ENCODE results near the gene RAB25.

RAB25 gene

GRCh38 chr1:156060937-156061636, at the start of gene RAB25:
Gene RAB25, plus strand, starts transcription at chr1:156061160. Its CDS starts 241 bp downstream, at chr1:156061401.
- Histone ChIP-seq H3K9me3 (ENCODE audit: control insufficient read depth, insufficient read depth, low read length) (no peaks in the 10 kb centered on the region), H3K4me3 (ENCODE audit: low read depth, low read length) (peak within 1 kb of the TSS; percentile 65), H3K27me3 (ENCODE audit: control insufficient read depth, insufficient read depth, low read length) (peaks cover 12% of the 10 kb centered on the region), H3K4me1 (ENCODE audit: control insufficient read depth, insufficient read depth, low read length) (peaks cover 9% of the 10 kb centered on the region), H3K36me3 (ENCODE audit: control insufficient read depth, insufficient read depth, low read length) (no peaks in the 10 kb centered on the region), H3K9ac (ENCODE audit: low read depth, low read length) (peak within 1 kb of the TSS; percentile 41)

- Histone ChIP-seq H3K27me3 (ENCODE audit: control insufficient read depth, insufficient read depth, low read length) (no peaks in the 10 kb centered on the region), H3K4me3 (ENCODE audit: low read depth, low read length) (no peak overlapping the region), H3K36me3 (ENCODE audit: control insufficient read depth, insufficient read depth, low read length) (peaks cover 36% of the 10 kb centered on the region), H3K9me3 (ENCODE audit: control insufficient read depth, insufficient read depth, low read length) (no peaks in the 10 kb centered on the region), H3K4me1 (ENCODE audit: control insufficient read depth, insufficient read depth, low read length) (no peaks in the 10 kb centered on the region), H3K9ac (ENCODE audit: low read depth, low read length) (no peak overlapping the region)
These were observed 48.7 kb upstream of the RAB25 start for GRCh38 chr1:156012051-156012817.

- no peaks in the 10 kb centered on the region for H3K4me1 ChIP-seq (ENCODE audit: control insufficient read depth, insufficient read depth, low read length)
- no peaks in the 10 kb centered on the region for H3K27me3 ChIP-seq (ENCODE audit: control insufficient read depth, insufficient read depth, low read length)
- H3K9ac ChIP-seq (ENCODE audit: low read depth, low read length) = no peak overlapping the region
- peaks cover 34% of the 10 kb centered on the region for H3K36me3 ChIP-seq (ENCODE audit: control insufficient read depth, insufficient read depth, low read length)
- no peak overlapping the region for H3K4me3 ChIP-seq (ENCODE audit: low read depth, low read length)
- no peaks in the 10 kb centered on the region for H3K9me3 ChIP-seq (ENCODE audit: control insufficient read depth, insufficient read depth, low read length)
These were observed 46.1 kb upstream of the RAB25 start for GRCh38 chr1:156014829-156015228.

- Histone ChIP-seq H3K4me1 (ENCODE audit: control insufficient read depth, insufficient read depth, low read length) (peaks cover 3% of the 10 kb centered on the region), H3K27me3 (ENCODE audit: control insufficient read depth, insufficient read depth, low read length) (peaks cover 9% of the 10 kb centered on the region), H3K9me3 (ENCODE audit: control insufficient read depth, insufficient read depth, low read length) (no peaks in the 10 kb centered on the region), H3K36me3 (ENCODE audit: control insufficient read depth, insufficient read depth, low read length) (peaks cover 11% of the 10 kb centered on the region), H3K9ac (ENCODE audit: low read depth, low read length) (peak overlapping the region; percentile 32), H3K4me3 (ENCODE audit: low read depth, low read length) (peak overlapping the region; percentile 89)
These were observed 41.0 kb upstream of the RAB25 start for GRCh38 chr1:156019946-156020292.

GRCh38 chr1:156020293-156021092, 40.5 kb upstream of the RAB25 start, which contains the start of gene SSR2:
Gene SSR2, minus strand, starts transcription at chr1:156020951. Its CDS starts 784 bp downstream, at chr1:156020167.
- Histone ChIP-seq H3K36me3 (ENCODE audit: control insufficient read depth, insufficient read depth, low read length) (peaks cover 9% of the 10 kb centered on the region), H3K4me3 (ENCODE audit: low read depth, low read length) (peak within 1 kb of the TSS; percentile 89), H3K9ac (ENCODE audit: low read depth, low read length) (peak within 1 kb of the TSS; percentile 32), H3K4me1 (ENCODE audit: control insufficient read depth, insufficient read depth, low read length) (peaks cover 3% of the 10 kb centered on the region), H3K9me3 (ENCODE audit: control insufficient read depth, insufficient read depth, low read length) (no peaks in the 10 kb centered on the region), H3K27me3 (ENCODE audit: control insufficient read depth, insufficient read depth, low read length) (peaks cover 9% of the 10 kb centered on the region)

GRCh38 chr1:156021093-156021428, 39.9 kb upstream of the RAB25 start:
- Histone ChIP-seq H3K27me3 (ENCODE audit: control insufficient read depth, insufficient read depth, low read length) (peaks cover 9% of the 10 kb centered on the region), H3K9ac (ENCODE audit: low read depth, low read length) (no peak overlapping the region), H3K36me3 (ENCODE audit: control insufficient read depth, insufficient read depth, low read length) (peaks cover 9% of the 10 kb centered on the region), H3K4me1 (ENCODE audit: control insufficient read depth, insufficient read depth, low read length) (peaks cover 4% of the 10 kb centered on the region), H3K4me3 (ENCODE audit: low read depth, low read length) (peak overlapping the region; percentile 89), H3K9me3 (ENCODE audit: control insufficient read depth, insufficient read depth, low read length) (no peaks in the 10 kb centered on the region)

GRCh38 chr1:156021954-156022353, 39.0 kb upstream of the RAB25 start:
- peaks cover 9% of the 10 kb centered on the region for H3K36me3 ChIP-seq (ENCODE audit: control insufficient read depth, insufficient read depth, low read length)
- no peak overlapping the region for H3K4me3 ChIP-seq (ENCODE audit: low read depth, low read length)
- H3K9ac ChIP-seq (ENCODE audit: low read depth, low read length) = no peak overlapping the region
- peaks cover 9% of the 10 kb centered on the region for H3K27me3 ChIP-seq (ENCODE audit: control insufficient read depth, insufficient read depth, low read length)
- no peaks in the 10 kb centered on the region for H3K9me3 ChIP-seq (ENCODE audit: control insufficient read depth, insufficient read depth, low read length)
- H3K4me1 ChIP-seq (ENCODE audit: control insufficient read depth, insufficient read depth, low read length) = peaks cover 5% of the 10 kb centered on the region

- H3K36me3 ChIP-seq (ENCODE audit: control insufficient read depth, insufficient read depth, low read length) = no peaks in the 10 kb centered on the region
- H3K4me1 ChIP-seq (ENCODE audit: control insufficient read depth, insufficient read depth, low read length) = peaks cover 5% of the 10 kb centered on the region
- H3K4me3 ChIP-seq (ENCODE audit: low read depth, low read length) = no peak overlapping the region
- no peaks in the 10 kb centered on the region for H3K9me3 ChIP-seq (ENCODE audit: control insufficient read depth, insufficient read depth, low read length)
- H3K27me3 ChIP-seq (ENCODE audit: control insufficient read depth, insufficient read depth, low read length) = peaks cover 9% of the 10 kb centered on the region
- no peak overlapping the region for H3K9ac ChIP-seq (ENCODE audit: low read depth, low read length)
These were observed 36.2 kb upstream of the RAB25 start for GRCh38 chr1:156024801-156025200.

- Histone ChIP-seq H3K27me3 (ENCODE audit: control insufficient read depth, insufficient read depth, low read length) (peaks cover 9% of the 10 kb centered on the region), H3K4me1 (ENCODE audit: control insufficient read depth, insufficient read depth, low read length) (peaks cover 2% of the 10 kb centered on the region), H3K4me3 (ENCODE audit: low read depth, low read length) (no peak overlapping the region), H3K36me3 (ENCODE audit: control insufficient read depth, insufficient read depth, low read length) (no peaks in the 10 kb centered on the region), H3K9me3 (ENCODE audit: control insufficient read depth, insufficient read depth, low read length) (no peaks in the 10 kb centered on the region), H3K9ac (ENCODE audit: low read depth, low read length) (no peak overlapping the region)
These were observed 35.1 kb upstream of the RAB25 start for GRCh38 chr1:156025876-156026275.

GRCh38 chr1:156026588-156026987, 34.4 kb upstream of the RAB25 start:
- H3K36me3 ChIP-seq (ENCODE audit: control insufficient read depth, insufficient read depth, low read length) = no peaks in the 10 kb centered on the region
- H3K27me3 ChIP-seq (ENCODE audit: control insufficient read depth, insufficient read depth, low read length) = peaks cover 9% of the 10 kb centered on the region
- no peak overlapping the region for H3K9ac ChIP-seq (ENCODE audit: low read depth, low read length)
- H3K4me1 ChIP-seq (ENCODE audit: control insufficient read depth, insufficient read depth, low read length) = peaks cover 2% of the 10 kb centered on the region
- no peaks in the 10 kb centered on the region for H3K9me3 ChIP-seq (ENCODE audit: control insufficient read depth, insufficient read depth, low read length)
- H3K4me3 ChIP-seq (ENCODE audit: low read depth, low read length) = no peak overlapping the region

- Histone ChIP-seq H3K4me1 (ENCODE audit: control insufficient read depth, insufficient read depth, low read length) (no peaks in the 10 kb centered on the region), H3K4me3 (ENCODE audit: low read depth, low read length) (no peak overlapping the region), H3K9ac (ENCODE audit: low read depth, low read length) (no peak overlapping the region)
These were observed 27.9 kb upstream of the RAB25 start for GRCh38 chr1:156033011-156033410.

More at GRCh38 chr1:156033011-156033410, 27.9 kb upstream of the RAB25 start:
- Histone ChIP-seq H3K9me3 (ENCODE audit: control insufficient read depth, insufficient read depth, low read length) (no peaks in the 10 kb centered on the region), H3K36me3 (ENCODE audit: control insufficient read depth, insufficient read depth, low read length) (no peaks in the 10 kb centered on the region), H3K27me3 (ENCODE audit: control insufficient read depth, insufficient read depth, low read length) (no peaks in the 10 kb centered on the region)
